Fibroblast of skin of scalp (primary cell): ENCODE measurements around the gene ST6GALNAC1. TPM values are rescaled to one million over a fixed set of nuclear protein-coding genes. Genes with fewer than 3 reads are reported as not detected.

Experiments used
- DNase-seq: peaks from one replicate; pipeline ENCODE4 v3.0.0-alpha.2; 2013
- polyA plus RNA-seq, 2 experiments: library from polyadenylated mRNA; unstranded; fragments of 120-200 nt; gene quantifications; one replicate each; pipeline ENCODE4 v1.2.1, GENCODE V29; 2013; ENCODE audit not compliant: insufficient read length in 2 of 2

The ST6GALNAC1 gene
- not detected for polyA plus RNA-seq (2013, experiment 1 of 2; ENCODE audit: insufficient read length)
- polyA plus RNA-seq (2013, experiment 2 of 2; ENCODE audit: insufficient read length), result not detected

GRCh38 chr17:76643553-76644148 is at the start of gene ST6GALNAC1:
Gene ST6GALNAC1 (minus strand): TSS chr17:76643757. CDS start chr17:76643638, 119 bp downstream.
- DNase-seq, result no peak

GRCh38 chr17:76691379-76692191 is 48.0 kb upstream of the ST6GALNAC1 start:
- no peak for DNase-seq

- DNase-seq, result no peak
Observed at GRCh38 chr17:76690596-76691280, 47.2 kb upstream of the ST6GALNAC1 start.

- no peak for DNase-seq
Observed at GRCh38 chr17:76689859-76690258, 46.3 kb upstream of the ST6GALNAC1 start.

- no peak for DNase-seq
Observed at GRCh38 chr17:76688165-76688622, 44.6 kb upstream of the ST6GALNAC1 start.

GRCh38 chr17:76687298-76688164 is 44.0 kb upstream of the ST6GALNAC1 start:
- no peak for DNase-seq

GRCh38 chr17:76686538-76687297 is 43.2 kb upstream of the ST6GALNAC1 start:
- DNase-seq, result no peak

- no peak for DNase-seq
Observed at GRCh38 chr17:76685846-76686245, 42.3 kb upstream of the ST6GALNAC1 start.

- no peak for DNase-seq
Observed at GRCh38 chr17:76685366-76685765, 41.8 kb upstream of the ST6GALNAC1 start.

- no peak for DNase-seq
Observed at GRCh38 chr17:76684756-76685155, 41.2 kb upstream of the ST6GALNAC1 start.

GRCh38 chr17:76683921-76684745 is 40.6 kb upstream of the ST6GALNAC1 start:
- no peak for DNase-seq

GRCh38 chr17:76683011-76683755 is 39.6 kb upstream of the ST6GALNAC1 start:
- DNase-seq, result no peak

GRCh38 chr17:76682296-76682695 is 38.7 kb upstream of the ST6GALNAC1 start:
- peak; percentile 55 for DNase-seq

- peak; percentile 59 for DNase-seq
Observed at GRCh38 chr17:76681222-76682137, 37.9 kb upstream of the ST6GALNAC1 start.

- DNase-seq, result no peak
Observed at GRCh38 chr17:76679239-76679638, 35.7 kb upstream of the ST6GALNAC1 start.

- no peak for DNase-seq
Observed at GRCh38 chr17:76678330-76678729, 34.8 kb upstream of the ST6GALNAC1 start.

GRCh38 chr17:76677406-76677805 is 33.8 kb upstream of the ST6GALNAC1 start:
- no peak for DNase-seq

- DNase-seq, result no peak
Observed at GRCh38 chr17:76676629-76677028, 33.1 kb upstream of the ST6GALNAC1 start.

GRCh38 chr17:76675648-76676047 is 32.1 kb upstream of the ST6GALNAC1 start:
- DNase-seq, result no peak
